WTC11 (cell line): ENCODE measurements around the gene CHRNA1. TPM values are rescaled to one million over a fixed set of nuclear protein-coding genes. Genes with fewer than 3 reads are reported as not detected.

Experiments used
- ATAC-seq: fragments of 200-7000 bp; cut with Tn5 transposase; 2 replicates; pipeline ENCODE4 v1.10.0; 2021; ENCODE audit warnings: mild to moderate bottlenecking, moderate library complexity
- CTCF ChIA-PET: fragments of 300-600 bp; sonication (Branson Sonifier 250); formaldehyde crosslinking; loops from one replicate; lab custom pipeline; 2021; ENCODE audit warnings: antibody characterized with exemption; lab: Charles Lee
- POLR2A ChIA-PET: fragments of 350-600 bp; sonication (Branson Sonifier 250); formaldehyde crosslinking; loops from one replicate; lab custom pipeline; 2021; ENCODE audit warnings: antibody characterized with exemption; lab: Charles Lee
- DNase-seq: peaks from one replicate; pipeline ENCODE4 v3.0.0; 2021; ENCODE audit warnings: low spot score
- H3K27ac Mint-ChIP-seq: 2 replicates; pipeline ENCODE4 v1.8.0; 2021; ENCODE audit warnings: mixed read lengths
- H3K27me3 Mint-ChIP-seq: 2 replicates; pipeline ENCODE4 v1.8.0; 2021; ENCODE audit warnings: low read depth, mild to moderate bottlenecking, moderate library complexity, mixed read lengths
- H3K36me3 Mint-ChIP-seq: 2 replicates; pipeline ENCODE4 v1.8.0; 2021; ENCODE audit warnings: mixed read lengths
- H3K4me1 Mint-ChIP-seq: 2 replicates; pipeline ENCODE4 v1.8.0; 2022; ENCODE audit warnings: mixed read lengths
- H3K4me3 Mint-ChIP-seq: 2 replicates; pipeline ENCODE4 v1.8.0; 2021; ENCODE audit warnings: mild to moderate bottlenecking, moderate library complexity, mixed read lengths
- H3K9me3 Mint-ChIP-seq: 2 replicates; pipeline ENCODE4 v1.8.0; 2021; ENCODE audit warnings: mixed read lengths
- CREB1 ChIP-seq: sonication (generic); formaldehyde crosslinking; IDR thresholded peaks from 2 replicates; pipeline ENCODE4 v1.8.0; 2023; ENCODE audit warnings: mild to moderate bottlenecking, missing genetic modification reagents
- EMX1 ChIP-seq: fragments of 250-450 bp; sonication (Bioruptor Pico); IDR thresholded peaks from 2 replicates; pipeline ENCODE4 v1.8.0; 2021; ENCODE audit warnings: mild to moderate bottlenecking
- GRHL2 ChIP-seq: fragments of 250-450 bp; sonication (Bioruptor Pico); IDR thresholded peaks from 2 replicates; pipeline ENCODE4 v1.8.0; 2022; ENCODE audit warnings: mild to moderate bottlenecking, moderate library complexity; ENCODE audit not compliant: insufficient replicate concordance, severe bottlenecking
- GTF2I ChIP-seq: fragments of 250-450 bp; sonication (Bioruptor Pico); conservative IDR thresholded peaks from 2 replicates; pipeline ENCODE4 v1.4.0; 2021; ENCODE audit warnings: mild to moderate bottlenecking
- KAT7 ChIP-seq: sonication (generic); formaldehyde crosslinking; IDR thresholded peaks from 2 replicates; pipeline ENCODE4 v1.8.1; 2023; ENCODE audit warnings: missing genetic modification reagents, mild to moderate bottlenecking, borderline replicate concordance
- RORB ChIP-seq: fragments of 250-450 bp; sonication (Bioruptor Pico); IDR thresholded peaks from 2 replicates; pipeline ENCODE4 v1.9.0; 2021; ENCODE audit warnings: mild to moderate bottlenecking
- SMAD3 ChIP-seq: sonication (generic); formaldehyde crosslinking; IDR thresholded peaks from 2 replicates; pipeline ENCODE4 v1.8.0; 2022; ENCODE audit warnings: missing genetic modification reagents, mild to moderate bottlenecking, borderline replicate concordance
- ZNF138 ChIP-seq: sonication (generic); formaldehyde crosslinking; conservative IDR thresholded peaks from 2 replicates; pipeline ENCODE4 v1.8.1; 2022; ENCODE audit warnings: mild to moderate bottlenecking, moderate library complexity, missing genetic modification reagents
- ZNF317 ChIP-seq: sonication (generic); formaldehyde crosslinking; IDR thresholded peaks from 2 replicates; pipeline ENCODE4 v1.8.1; 2023; ENCODE audit warnings: low read depth, mild to moderate bottlenecking, moderate library complexity, missing genetic modification reagents, borderline replicate concordance
- total RNA-seq: library from RNA; stranded (reverse); gene quantifications from 3 replicates; pipeline ENCODE4 v1.2.3, GENCODE V29; 2021
- TF ChIP-seq, protein P1 (sequence below): sonication (generic); formaldehyde crosslinking; IDR thresholded peaks from 2 replicates; pipeline ENCODE4 v1.8.0; 2022; ENCODE audit warnings: missing genetic modification reagents
- TF ChIP-seq, protein P2 (sequence below): sonication (generic); formaldehyde crosslinking; IDR thresholded peaks from 2 replicates; pipeline ENCODE4 v1.8.1; 2023; ENCODE audit warnings: mild to moderate bottlenecking, missing genetic modification reagents, borderline replicate concordance
- TF ChIP-seq, protein P3 (sequence below): sonication (generic); formaldehyde crosslinking; IDR thresholded peaks from 2 replicates; pipeline ENCODE4 v1.8.1; 2023; ENCODE audit warnings: mild to moderate bottlenecking, missing genetic modification reagents, moderate library complexity
- TF ChIP-seq, protein P4 (sequence below): sonication (generic); formaldehyde crosslinking; IDR thresholded peaks from 2 replicates; pipeline ENCODE4 v1.8.0; 2023; ENCODE audit warnings: missing genetic modification reagents, mild to moderate bottlenecking, borderline replicate concordance
- TF ChIP-seq, protein P5 (sequence below): fragments of 250-450 bp; sonication (Bioruptor Pico); IDR thresholded peaks from 2 replicates; pipeline ENCODE4 v1.9.0; 2021; ENCODE audit warnings: mild to moderate bottlenecking

The CHRNA1 gene
- total RNA-seq, 1 experiment from 2014 or later = not detected

DNA sequence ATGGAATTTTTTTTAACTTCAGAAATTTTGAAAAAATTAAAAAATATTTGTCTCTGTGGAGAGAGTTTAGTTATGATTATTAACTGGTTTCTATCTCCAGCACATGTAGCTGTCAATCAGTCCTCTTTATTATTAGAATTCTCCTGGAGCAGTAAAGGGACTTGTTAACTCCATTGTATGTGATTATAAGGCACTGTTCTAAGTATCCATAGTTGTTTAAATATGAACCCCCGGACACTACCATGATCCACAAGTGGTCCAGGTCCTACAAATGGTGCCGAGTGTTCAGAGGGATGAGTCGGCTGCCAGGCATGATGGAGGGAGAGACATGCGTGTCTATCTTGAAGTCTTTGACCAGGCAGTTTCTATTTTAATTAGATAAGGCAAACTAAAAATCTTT lies 492 bp downstream of the CHRNA1 start (continued):
- TF ChIP-seq, protein P1, sequence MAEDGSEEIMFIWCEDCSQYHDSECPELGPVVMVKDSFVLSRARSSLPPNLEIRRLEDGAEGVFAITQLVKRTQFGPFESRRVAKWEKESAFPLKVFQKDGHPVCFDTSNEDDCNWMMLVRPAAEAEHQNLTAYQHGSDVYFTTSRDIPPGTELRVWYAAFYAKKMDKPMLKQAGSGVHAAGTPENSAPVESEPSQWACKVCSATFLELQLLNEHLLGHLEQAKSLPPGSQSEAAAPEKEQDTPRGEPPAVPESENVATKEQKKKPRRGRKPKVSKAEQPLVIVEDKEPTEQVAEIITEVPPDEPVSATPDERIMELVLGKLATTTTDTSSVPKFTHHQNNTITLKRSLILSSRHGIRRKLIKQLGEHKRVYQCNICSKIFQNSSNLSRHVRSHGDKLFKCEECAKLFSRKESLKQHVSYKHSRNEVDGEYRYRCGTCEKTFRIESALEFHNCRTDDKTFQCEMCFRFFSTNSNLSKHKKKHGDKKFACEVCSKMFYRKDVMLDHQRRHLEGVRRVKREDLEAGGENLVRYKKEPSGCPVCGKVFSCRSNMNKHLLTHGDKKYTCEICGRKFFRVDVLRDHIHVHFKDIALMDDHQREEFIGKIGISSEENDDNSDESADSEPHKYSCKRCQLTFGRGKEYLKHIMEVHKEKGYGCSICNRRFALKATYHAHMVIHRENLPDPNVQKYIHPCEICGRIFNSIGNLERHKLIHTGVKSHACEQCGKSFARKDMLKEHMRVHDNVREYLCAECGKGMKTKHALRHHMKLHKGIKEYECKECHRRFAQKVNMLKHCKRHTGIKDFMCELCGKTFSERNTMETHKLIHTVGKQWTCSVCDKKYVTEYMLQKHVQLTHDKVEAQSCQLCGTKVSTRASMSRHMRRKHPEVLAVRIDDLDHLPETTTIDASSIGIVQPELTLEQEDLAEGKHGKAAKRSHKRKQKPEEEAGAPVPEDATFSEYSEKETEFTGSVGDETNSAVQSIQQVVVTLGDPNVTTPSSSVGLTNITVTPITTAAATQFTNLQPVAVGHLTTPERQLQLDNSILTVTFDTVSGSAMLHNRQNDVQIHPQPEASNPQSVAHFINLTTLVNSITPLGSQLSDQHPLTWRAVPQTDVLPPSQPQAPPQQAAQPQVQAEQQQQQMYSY = no peak
- TF ChIP-seq ZNF317 (no peak), EMX1 (CRISPR knock-in tag) (no peak)

DNA sequence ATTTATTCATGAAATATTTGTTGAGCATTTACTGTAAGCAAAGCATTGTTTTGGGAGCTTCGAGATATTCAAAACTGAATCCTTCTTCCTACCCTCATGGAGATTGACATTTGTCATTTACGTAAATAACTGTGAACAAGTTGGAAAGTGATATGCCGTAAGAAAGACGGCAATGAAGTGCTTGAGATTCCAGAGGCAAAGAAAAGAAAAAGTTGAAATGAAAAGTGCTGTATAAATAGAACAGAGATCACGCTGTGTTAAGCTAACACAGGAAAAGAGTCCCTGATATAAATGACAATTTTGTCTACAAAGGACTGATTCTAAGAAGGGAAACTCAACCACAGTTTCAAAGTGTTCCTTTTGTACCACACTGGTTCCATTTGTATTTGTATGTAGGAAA lies 1.8 kb downstream of the CHRNA1 start:
- CTCF ChIA-PET = interaction anchor here (1.4 to 5.3 kb wide), 5 partner anchors 8 to 14 kb away, joined by 3 to 44 read pairs (median 7); no protein-coding TSS in a partner anchor
- Mint-ChIP-seq H3K27ac (no peak overlapping the region), H3K9me3 (no peaks in the 10 kb centered on the region), H3K4me1 (peaks cover 18% of the 10 kb centered on the region), H3K4me3 (no peak overlapping the region), H3K27me3 (no peaks in the 10 kb centered on the region), H3K36me3 (no peaks in the 10 kb centered on the region)
- DNase-seq = no peak
- no peak for ATAC-seq
- POLR2A ChIA-PET = no interaction called here
- TF ChIP-seq, protein P2, sequence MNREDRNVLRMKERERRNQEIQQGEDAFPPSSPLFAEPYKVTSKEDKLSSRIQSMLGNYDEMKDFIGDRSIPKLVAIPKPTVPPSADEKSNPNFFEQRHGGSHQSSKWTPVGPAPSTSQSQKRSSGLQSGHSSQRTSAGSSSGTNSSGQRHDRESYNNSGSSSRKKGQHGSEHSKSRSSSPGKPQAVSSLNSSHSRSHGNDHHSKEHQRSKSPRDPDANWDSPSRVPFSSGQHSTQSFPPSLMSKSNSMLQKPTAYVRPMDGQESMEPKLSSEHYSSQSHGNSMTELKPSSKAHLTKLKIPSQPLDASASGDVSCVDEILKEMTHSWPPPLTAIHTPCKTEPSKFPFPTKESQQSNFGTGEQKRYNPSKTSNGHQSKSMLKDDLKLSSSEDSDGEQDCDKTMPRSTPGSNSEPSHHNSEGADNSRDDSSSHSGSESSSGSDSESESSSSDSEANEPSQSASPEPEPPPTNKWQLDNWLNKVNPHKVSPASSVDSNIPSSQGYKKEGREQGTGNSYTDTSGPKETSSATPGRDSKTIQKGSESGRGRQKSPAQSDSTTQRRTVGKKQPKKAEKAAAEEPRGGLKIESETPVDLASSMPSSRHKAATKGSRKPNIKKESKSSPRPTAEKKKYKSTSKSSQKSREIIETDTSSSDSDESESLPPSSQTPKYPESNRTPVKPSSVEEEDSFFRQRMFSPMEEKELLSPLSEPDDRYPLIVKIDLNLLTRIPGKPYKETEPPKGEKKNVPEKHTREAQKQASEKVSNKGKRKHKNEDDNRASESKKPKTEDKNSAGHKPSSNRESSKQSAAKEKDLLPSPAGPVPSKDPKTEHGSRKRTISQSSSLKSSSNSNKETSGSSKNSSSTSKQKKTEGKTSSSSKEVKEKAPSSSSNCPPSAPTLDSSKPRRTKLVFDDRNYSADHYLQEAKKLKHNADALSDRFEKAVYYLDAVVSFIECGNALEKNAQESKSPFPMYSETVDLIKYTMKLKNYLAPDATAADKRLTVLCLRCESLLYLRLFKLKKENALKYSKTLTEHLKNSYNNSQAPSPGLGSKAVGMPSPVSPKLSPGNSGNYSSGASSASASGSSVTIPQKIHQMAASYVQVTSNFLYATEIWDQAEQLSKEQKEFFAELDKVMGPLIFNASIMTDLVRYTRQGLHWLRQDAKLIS (CRISPR knock-in tag) = no peak

DNA sequence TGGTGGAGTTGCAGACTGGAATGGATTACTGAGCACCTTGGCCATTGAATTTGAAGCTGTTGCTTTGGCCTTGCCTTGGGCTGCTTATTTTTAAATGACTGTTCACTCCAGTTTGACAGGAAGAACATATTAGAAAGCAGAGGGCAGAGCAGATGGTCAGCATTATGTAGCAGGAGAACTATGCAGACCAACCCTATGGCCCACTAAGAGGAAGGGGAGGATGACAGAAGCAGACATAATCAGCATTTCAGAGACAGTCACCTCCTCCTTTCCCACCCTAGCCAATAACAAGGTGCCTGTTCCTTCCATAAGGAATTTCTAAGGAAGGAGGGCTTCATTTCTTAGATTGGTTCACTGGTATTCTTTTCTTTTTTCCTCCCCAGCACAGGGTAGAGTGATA lies 2.4 kb downstream of the CHRNA1 start:
- DNase-seq = no peak
- no peaks in the 10 kb centered on the region for H3K36me3 Mint-ChIP-seq
- CTCF ChIA-PET = interaction anchor here (1.5 to 5.3 kb wide), 3 partner anchors 9 to 222 kb away, joined by 4 to 44 read pairs (median 13); no protein-coding TSS in a partner anchor
- H3K4me1 Mint-ChIP-seq = peaks cover 18% of the 10 kb centered on the region
- H3K27me3 Mint-ChIP-seq = no peaks in the 10 kb centered on the region
- POLR2A ChIA-PET = no interaction called here
- no peak overlapping the region for H3K4me3 Mint-ChIP-seq
- no peak overlapping the region for H3K27ac Mint-ChIP-seq
- ATAC-seq = peak; percentile 63
- no peaks in the 10 kb centered on the region for H3K9me3 Mint-ChIP-seq
- TF ChIP-seq GTF2I (CRISPR knock-in tag) = no peak
- TF ChIP-seq CREB1 (CRISPR knock-in tag) = no peak
- no peak for TF ChIP-seq GRHL2 (CRISPR knock-in tag)
- TF ChIP-seq, protein P3, sequence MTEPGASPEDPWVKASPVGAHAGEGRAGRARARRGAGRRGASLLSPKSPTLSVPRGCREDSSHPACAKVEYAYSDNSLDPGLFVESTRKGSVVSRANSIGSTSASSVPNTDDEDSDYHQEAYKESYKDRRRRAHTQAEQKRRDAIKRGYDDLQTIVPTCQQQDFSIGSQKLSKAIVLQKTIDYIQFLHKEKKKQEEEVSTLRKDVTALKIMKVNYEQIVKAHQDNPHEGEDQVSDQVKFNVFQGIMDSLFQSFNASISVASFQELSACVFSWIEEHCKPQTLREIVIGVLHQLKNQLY (CRISPR knock-in tag) = no peak
- TF ChIP-seq, protein P1 = no peak
- TF ChIP-seq, protein P4, sequence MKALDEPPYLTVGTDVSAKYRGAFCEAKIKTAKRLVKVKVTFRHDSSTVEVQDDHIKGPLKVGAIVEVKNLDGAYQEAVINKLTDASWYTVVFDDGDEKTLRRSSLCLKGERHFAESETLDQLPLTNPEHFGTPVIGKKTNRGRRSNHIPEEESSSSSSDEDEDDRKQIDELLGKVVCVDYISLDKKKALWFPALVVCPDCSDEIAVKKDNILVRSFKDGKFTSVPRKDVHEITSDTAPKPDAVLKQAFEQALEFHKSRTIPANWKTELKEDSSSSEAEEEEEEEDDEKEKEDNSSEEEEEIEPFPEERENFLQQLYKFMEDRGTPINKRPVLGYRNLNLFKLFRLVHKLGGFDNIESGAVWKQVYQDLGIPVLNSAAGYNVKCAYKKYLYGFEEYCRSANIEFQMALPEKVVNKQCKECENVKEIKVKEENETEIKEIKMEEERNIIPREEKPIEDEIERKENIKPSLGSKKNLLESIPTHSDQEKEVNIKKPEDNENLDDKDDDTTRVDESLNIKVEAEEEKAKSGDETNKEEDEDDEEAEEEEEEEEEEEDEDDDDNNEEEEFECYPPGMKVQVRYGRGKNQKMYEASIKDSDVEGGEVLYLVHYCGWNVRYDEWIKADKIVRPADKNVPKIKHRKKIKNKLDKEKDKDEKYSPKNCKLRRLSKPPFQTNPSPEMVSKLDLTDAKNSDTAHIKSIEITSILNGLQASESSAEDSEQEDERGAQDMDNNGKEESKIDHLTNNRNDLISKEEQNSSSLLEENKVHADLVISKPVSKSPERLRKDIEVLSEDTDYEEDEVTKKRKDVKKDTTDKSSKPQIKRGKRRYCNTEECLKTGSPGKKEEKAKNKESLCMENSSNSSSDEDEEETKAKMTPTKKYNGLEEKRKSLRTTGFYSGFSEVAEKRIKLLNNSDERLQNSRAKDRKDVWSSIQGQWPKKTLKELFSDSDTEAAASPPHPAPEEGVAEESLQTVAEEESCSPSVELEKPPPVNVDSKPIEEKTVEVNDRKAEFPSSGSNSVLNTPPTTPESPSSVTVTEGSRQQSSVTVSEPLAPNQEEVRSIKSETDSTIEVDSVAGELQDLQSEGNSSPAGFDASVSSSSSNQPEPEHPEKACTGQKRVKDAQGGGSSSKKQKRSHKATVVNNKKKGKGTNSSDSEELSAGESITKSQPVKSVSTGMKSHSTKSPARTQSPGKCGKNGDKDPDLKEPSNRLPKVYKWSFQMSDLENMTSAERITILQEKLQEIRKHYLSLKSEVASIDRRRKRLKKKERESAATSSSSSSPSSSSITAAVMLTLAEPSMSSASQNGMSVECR (CRISPR knock-in tag) = no peak
- no peak for TF ChIP-seq RORB (CRISPR knock-in tag)
- TF ChIP-seq, protein P5, sequence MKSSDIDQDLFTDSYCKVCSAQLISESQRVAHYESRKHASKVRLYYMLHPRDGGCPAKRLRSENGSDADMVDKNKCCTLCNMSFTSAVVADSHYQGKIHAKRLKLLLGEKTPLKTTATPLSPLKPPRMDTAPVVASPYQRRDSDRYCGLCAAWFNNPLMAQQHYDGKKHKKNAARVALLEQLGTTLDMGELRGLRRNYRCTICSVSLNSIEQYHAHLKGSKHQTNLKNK (CRISPR knock-in tag) = no peak
- TF ChIP-seq ZNF138 = no peak
- no peak for TF ChIP-seq SMAD3 (CRISPR knock-in tag)
- TF ChIP-seq KAT7 (CRISPR knock-in tag) = no peak
